Measurements from ENCODE around the gene RPL4.

Gene RPL4

GRCh38 chr15:66459818-66460615 is 44.6 kb downstream of the RPL4 start:
- no peak for DNase-seq

GRCh38 chr15:66456211-66456610 is 48.4 kb downstream of the RPL4 start:
- no peak for DNase-seq

- DNase-seq: no peak
Observed at GRCh38 chr15:66454143-66454542, 50.5 kb downstream of the RPL4 start.

- peak in 8 of 51 donors; percentile 4 to 48 (median 14) for DNase-seq
Observed at GRCh38 chr15:66452971-66453580, 51.6 kb downstream of the RPL4 start.

- no peak for DNase-seq
Observed at GRCh38 chr15:66452420-66452819, 52.2 kb downstream of the RPL4 start.
